Measurements from ENCODE around the gene GPC5.
"Not testable (repeated sequence)": the region's sequence is repeated elsewhere in the genome, so short reads cannot be mapped to it uniquely, and the experiment has no call there.

The GPC5 gene

DNA sequence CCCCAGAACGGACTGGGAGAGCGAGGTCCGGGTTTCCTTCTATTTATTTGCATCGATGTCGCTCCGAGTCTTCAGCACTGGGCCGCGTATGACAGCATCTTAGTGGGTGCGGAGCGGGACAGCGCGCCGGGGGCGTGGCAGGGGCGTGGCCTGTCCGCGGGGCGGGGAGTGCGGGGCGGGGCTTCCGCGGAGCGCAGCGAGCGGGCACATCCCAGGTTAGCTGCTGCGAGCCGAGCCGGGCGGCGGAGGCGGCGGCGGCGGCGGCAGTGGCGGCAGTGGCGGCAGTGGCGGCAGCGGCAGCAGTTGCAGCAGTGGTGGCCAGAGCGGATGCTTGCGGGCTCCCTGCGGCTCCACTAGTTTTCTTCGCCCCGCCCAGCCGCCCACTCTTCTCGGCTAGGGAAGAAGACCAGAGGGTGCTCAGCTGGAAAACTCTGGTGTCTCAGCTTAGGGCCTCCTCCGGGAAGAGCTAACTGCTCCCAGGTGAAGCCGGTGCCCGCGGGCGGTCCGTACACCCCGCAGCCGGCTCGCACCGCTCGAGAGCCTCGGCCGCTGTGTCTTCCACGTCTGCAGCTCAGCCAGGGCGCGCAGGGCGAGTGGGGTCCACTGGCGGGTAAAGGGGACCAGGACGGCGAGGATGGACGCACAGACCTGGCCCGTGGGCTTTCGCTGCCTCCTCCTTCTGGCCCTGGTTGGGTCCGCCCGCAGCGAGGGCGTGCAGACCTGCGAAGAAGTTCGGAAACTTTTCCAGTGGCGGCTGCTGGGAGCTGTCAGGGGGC, at the start of gene GPC5:
GPC5 (plus strand) TSS at position 209 of the 776 bp plus-strand sequence.
- DNase-seq (ENCODE audit: low read depth) = peak; percentile 9

DNA sequence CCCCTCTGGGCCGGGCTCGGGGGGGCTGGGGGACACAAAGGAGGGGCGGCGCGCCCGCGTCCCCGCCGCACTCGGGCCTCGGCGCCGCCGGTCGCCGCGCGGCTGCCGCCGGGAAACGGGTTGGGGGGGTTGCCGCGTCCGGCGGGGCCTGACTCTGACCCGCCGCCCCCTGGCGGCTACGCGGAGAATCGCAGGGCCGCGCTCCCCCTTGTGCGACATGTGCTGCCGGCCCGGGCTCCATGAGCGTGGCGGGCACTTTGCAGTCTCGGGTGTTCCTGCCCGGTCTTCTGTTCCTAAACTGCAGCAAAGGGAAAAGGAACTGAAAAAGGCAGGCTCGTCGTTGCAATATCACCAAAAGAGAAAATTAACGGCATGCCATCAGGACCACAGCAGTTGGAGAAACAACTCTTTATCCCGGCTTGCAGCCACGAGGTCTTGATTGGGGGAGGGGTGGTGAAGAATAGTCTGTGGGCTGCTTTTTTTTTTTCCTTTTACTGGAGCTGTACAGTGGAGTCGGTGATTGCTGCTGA, 49.5 kb upstream of the GPC5 start:
- peak; percentile 32 for DNase-seq (ENCODE audit: low read depth)

DNA sequence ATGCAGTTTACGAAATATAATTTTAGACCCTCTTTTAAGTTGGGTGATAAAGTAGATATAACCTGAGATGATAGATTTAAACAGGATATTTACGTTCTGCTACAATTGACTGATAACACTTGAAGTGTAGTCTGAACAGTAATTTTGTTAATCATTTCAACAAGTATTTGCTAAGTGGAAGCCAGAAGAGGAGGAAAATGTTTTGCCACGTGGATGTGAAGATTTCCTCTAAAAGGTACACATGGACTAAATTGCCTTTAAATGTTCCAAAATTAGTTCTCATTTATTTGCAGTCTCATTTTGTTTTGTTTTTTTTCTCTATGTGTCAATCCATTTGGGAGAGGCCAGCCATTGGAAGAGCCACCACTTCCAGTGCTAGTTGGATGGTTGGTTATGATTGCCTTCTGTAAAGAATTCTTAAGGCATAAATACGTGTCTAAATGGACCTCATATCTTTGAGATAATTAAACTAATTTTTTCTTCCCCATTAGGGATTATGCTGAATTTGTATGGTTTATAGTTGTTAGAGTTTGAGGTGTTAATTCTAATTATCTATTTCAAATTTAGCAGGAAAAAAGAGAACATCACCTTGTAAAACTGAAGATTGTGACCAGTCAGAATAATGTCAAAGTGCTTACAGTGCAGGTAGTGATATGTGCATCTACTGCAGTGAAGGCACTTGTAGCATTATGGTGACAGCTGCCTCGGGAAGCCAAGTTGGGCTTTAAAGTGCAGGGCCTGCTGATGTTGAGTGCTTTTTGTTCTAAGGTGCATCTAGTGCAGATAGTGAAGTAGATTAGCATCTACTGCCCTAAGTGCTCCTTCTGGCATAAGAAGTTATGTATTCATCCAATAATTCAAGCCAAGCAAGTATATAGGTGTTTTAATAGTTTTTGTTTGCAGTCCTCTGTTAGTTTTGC, 48.2 kb upstream of the GPC5 start:
- DNase-seq (ENCODE audit: low read depth) = no peak

DNA sequence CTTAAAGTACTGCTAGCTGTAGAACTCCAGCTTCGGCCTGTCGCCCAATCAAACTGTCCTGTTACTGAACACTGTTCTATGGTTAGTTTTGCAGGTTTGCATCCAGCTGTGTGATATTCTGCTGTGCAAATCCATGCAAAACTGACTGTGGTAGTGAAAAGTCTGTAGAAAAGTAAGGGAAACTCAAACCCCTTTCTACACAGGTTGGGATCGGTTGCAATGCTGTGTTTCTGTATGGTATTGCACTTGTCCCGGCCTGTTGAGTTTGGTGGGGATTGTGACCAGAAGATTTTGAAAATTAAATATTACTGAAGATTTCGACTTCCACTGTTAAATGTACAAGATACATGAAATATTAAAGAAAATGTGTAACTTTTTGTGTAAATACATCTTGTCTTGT, 47.3 kb upstream of the GPC5 start:
- no peak for DNase-seq (ENCODE audit: low read depth)

DNA sequence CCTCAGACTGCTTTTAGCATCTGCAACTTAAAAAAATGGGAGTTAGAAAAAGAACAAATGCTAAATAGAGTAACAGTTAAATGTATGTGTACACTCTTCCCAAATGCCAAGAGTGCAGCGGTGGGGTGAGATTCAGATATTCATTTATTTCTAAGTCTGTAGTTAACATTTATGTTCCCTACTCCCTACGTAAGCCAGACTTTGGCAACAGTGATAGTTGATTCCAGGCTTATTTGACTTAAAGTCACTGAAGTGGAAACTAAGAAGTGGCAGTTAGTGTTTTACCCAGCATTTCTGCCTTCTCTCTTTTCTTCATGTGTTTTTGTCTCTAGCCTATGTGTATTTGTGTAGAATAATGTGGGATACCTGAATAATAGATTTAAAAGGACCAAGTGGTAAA, 46.4 kb upstream of the GPC5 start:
- DNase-seq (ENCODE audit: low read depth) = no peak

DNA sequence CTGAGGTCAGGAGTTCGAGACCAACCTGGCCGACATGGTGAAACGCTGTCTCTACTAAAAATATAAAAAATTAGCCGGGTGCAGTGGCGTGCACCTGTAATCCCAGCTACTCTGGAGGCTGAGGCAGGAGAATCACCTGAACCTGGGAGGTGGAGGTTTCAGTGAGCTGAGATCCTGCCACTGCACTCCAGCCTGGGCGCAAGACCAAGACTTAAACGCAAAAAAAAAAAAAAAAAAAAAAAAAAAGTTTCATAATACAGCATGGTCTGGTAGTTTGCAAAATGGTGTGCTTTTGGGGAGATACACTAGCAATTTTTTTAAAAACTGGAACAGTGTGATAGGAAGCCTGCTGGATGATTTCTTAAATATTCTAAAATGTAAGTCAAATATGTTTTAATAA, 45.5 kb upstream of the GPC5 start:
- not testable (repeated sequence) for DNase-seq (ENCODE audit: low read depth)

DNA sequence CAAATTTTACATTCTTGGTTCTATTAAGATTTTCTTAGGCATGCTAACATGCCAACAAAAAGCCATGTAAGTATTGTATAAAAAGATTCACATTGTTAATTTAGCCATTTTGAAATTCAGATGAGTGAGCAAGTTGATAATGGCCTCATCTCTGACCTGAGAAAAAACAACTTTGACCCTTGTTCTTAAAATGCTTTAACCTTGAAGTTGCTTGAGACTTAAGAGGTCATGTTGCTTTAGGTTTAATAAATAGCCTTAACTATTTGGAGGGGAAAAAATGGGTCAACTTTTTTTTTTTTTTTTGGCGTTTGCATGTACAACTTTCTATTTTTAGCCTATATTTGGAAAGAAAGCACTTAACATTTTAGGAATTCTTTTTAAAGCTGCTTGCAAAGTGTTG, 44.9 kb upstream of the GPC5 start:
- DNase-seq (ENCODE audit: low read depth) = no peak

DNA sequence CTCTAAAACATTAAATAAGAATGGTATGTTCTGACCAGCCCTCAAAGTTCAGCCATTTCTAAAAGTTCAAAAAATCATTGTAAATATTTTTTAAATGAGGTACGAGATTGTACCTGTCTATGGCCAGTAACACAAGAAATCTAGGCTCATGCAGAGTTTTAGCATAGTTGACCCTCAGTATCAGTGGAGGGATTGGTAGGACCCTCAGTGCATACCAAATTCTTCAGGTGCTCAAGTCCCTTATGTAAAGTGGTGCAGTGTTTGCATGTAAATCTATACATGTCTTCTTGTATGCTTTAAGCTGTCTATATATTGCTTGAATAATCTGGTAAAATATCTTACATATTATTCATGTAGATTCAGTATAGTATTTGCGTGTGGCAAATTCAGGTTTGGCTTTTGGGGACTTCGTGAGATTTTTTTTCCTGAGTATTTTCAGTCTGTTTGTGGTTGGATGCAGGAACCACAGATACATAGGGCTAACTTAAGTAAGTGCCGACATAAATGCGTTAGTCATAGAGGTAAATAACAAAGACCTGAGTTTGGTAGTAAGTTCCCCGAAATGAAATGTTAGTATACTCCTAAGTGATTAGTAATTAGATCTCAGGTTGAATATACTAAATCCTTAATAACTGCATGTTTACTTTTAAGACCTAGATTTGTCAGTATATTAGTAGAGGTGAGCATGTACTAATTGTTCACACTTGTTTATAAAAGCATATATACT, 43.2 kb upstream of the GPC5 start:
- no peak for DNase-seq (ENCODE audit: low read depth)

DNA sequence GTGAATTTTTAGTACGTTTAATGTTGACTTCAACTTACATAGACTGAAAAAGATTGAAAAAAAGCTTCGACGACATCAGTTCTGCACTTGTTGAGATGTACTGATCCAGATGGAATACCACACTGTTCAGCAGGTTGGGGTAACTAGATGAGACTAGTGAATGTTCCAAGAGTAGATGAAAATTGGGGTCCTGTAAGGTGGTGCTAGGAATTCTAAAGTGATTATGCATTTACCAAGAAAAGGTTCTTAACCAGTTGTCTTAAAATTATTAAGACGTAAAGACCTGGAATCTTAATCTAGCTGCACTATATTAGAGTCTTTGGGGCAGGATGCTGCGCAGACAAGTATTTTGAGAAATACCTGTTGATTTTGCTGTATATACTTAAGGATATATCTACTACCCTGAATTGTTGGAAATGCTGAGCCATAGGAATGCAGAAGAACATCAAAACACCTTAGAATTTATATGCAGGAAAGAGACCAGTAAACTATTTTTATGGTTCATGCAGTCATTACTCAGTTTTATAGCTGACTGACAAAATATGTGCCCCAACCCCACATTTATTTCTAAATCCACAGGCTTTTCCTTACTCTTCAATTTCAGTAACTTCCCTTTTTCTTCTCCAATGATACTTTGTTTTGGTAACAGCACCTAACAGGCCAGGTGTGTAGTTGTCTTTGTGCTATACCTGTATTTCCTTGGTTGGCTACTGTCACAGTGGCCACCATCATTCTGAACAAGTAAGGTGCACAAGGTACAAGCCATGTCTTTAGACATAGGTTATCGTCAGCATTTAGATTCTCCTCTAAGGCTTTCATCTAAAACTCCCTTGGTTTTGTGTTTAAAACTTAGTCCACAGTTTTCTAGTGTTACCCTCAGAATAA, 42.4 kb upstream of the GPC5 start:
- no peak for DNase-seq (ENCODE audit: low read depth)

DNA sequence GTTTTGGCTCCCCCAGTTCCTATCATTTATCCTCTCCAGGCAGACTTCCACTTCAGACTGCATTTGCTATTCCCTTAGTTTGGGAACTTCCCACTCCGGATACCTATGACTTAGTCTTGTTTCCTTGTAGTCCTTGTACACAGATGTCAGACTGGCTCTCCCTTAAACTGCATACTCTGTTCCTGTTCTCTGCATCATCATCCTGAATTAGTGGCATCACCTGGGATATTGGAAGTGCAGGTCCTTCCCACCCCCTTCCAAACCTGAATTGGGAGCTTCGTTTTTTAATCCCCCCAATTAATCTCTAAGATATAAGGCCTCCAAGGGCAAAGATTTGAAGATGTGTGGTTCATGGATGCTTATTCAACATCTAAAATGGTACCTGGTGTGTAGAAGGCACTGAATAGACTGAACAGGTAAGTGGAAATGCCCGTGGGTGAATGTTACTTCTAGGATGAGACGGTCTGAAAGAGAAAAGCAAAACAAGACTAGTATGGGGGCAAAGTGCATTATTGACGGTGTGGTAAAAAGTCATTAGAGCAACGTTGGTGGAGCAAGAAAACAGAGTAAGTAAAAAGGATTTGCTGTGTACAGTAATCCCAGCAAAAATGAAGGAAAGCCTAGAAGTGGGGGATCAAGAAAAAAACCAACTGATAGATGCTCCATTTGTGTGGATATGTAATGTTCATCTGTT, 41.4 kb upstream of the GPC5 start:
- no peak for DNase-seq (ENCODE audit: low read depth)

DNA sequence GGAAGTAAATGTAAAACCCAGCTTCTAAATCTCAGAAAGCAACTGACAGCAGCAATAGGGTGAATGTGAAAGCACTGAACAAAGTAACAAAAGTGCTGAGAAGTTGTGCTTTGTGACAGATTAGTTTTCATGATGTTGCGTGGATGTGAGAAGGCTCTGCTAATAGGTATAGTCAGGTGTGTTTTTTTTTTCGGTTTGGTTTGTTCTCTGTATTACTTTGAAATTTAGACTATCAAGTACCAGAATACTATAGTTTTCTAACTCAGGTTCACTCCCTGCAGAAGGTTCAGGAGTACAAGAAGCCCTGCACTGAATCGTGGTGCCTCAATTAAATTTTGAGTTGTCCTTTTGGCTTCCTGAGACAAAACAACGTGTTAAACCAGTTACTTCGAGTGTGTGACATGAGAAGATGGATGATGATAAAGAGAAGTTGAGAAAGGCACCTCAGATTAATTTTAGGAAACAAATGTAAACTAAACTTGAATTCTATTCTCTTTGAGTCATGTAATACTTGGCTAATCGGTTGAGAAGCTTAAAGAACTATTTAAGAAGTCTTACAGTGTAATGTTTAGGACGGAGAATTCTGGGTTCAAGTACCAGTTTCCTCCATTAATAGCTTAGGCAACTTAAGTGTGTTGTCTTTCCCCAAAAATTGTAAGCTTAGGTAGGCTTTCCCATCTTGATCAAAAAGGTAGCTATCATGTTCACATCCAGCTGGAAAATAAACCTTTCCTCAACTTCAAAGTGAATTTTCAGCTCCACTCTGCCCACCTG, 40.6 kb upstream of the GPC5 start:
- no peak for DNase-seq (ENCODE audit: low read depth)

DNA sequence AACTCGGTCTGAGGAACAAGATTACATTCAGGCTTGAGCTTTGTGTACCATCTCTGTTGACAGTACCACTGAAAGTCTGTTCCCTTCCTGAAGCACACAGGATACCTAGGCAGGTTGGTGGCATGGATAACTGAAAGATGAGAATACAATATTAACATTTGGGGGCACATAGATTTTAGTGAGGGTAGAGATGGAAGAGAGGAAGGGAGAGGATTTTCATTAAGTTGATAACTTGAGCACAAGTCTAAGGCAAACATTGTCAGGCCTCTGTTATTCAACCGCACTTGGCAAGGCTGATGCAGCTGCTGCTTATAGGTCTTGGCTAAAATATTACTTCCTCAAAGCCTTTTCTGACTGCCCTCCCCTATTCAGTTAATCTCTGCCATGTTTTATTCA, 40.0 kb upstream of the GPC5 start:
- no peak for DNase-seq (ENCODE audit: low read depth)

DNA sequence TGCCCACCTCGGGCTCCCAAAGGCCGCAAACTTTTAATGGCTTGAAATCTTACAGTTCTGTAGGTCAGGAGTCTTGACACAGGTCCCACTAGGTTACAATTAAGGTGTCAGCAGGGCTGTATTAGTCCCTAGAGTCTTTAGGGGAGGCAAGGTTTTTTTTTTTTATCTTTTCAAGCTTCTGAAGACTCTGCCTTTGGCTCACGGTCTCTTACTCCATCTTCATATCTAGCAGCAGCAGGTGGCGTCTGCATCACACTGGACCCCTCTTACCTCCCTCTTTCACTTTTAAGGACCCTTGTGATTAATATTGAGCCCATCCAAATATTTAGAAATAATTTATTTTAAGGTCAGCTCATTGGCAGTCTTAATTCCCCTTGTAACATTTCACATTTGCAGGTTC, 39.3 kb upstream of the GPC5 start:
- no peak for DNase-seq (ENCODE audit: low read depth)

DNA sequence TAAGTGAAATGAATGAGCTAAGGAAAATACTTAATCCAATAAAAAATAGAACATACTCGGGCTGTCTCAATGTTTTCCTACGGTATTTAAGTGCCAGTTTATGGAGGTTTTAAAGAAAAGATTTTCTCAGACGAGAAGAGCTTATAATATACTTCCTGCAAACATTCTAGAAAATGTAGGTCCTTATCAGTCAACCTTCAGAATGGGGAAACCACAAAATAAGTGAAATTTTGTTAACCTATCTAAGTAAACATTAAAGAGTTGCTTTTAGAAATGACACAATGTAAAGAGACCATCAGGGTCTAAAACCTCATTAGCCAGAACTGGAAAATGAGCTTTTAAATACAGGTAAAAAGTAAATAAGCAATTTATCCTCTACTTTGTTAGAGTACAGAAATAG, 38.8 kb upstream of the GPC5 start:
- no peak for DNase-seq (ENCODE audit: low read depth)

DNA sequence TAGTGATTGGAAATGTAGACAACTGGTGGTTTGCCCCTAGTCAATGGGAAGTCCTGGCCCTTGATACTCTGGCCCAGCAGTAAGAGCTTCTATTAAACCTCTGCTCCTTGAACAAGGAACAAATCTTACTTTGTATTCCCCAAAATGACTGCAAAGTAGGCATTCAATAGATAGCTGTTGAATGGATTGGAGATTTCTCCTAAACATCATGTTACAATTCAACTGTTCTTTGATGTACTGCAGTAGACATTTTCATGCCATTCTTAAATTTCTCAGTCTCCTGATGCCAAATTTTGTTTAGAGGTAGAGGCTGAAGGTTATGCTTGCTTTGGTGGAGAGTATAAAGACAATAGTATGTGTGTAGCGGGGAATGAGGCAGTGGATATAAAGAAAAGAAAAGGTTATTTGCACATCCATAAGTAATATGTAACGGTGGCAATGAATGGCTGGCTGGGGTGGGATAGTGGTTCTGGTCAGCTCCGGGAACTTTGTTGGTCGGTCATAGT, 38.1 kb upstream of the GPC5 start:
- no peak for DNase-seq (ENCODE audit: low read depth)

DNA sequence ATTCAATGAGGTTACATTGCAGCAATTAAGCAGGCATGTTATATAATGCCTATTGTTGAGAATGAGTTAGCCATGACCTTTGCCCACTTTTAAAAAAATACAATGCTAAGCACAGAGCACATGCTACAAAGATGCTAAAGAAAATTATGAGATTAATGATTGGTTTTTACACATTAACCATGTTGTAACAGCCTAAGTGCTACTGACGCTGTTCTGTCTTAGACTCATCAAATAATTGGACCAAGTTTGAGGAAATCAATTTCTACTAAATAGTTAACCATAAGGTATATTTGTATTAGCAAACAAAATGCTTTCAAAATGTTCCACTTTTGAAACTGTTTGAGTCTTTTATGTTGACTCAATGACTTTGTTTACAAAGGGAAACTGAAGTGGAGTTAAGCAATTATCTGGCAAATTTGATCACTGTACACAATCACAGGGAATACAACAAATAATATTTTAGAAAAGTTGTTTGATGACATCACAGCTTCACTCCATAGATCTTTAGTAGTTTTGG, 36.6 kb upstream of the GPC5 start:
- no peak for DNase-seq (ENCODE audit: low read depth)

DNA sequence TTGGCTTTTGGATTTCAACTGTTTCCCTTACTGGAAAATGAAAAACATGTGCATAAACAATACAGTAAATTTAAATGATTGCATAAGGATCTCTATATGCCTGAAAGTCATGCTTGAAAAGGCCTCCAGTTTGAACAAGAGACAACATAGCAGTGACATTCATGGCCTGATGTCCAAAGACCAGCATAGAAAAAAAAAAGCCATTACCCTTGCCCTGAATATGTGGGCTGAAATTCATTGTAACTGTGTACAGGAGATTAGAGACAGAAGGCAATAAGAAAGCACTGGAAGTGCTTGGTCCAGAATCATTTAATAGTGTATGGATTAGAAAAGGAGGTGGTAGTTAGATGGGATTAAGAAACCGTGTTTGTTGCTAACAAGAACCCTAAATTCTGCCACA, 35.5 kb upstream of the GPC5 start:
- no peak for DNase-seq (ENCODE audit: low read depth)

DNA sequence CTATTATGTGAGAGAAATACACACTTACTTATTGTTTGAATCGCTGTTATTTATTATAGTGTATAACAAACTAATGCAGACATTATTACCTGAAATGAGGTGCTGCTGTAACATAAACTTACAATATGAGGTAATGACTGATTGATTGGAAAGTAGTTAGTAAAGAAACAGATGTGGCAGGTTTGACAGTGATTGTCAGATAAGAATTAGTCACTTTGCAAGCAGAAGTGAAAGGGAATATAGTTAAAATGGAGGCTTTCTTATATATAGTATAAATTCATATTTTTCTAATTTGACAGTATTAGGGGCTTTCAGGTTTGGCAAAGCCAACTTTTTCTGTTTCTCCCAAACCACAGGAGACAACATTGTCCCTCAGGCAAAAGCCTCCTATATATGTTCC, 30.3 kb upstream of the GPC5 start:
- no peak for DNase-seq (ENCODE audit: low read depth)

DNA sequence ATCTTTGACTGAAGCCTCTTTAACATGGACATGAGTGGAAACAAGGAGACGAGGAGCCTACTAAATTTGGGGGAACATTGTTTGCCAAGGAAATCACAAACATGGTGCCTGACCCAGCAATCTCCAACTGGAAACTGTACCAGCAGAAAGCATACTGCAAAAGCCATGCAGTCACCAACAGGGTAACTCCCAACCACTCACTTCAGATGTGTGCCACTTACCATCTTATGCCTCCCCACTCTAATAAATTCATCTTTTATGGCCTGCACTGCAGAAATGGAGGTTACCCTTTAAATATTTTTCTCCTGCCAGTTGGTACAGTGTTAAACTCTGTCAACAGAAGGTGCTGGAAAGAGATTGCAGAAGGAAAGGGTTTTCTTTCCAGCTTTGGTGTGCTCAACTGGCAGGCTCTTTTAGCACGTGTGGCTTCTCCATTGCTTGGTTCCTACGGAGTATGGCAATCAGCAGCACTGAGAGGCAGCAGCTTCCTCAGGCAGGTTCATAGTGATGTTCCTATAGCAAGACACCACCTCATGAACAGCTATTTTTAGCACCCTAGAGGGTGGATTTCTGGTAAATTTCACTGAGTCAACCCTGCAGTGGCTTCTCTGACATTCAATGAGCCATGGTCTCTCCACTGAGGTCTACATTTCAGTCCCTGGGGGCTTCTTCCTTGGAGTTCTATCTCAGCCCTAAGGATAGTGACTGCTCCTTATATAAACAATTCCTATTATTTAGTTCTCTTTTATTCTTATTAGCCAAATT, 29.6 kb upstream of the GPC5 start:
- no peak for DNase-seq (ENCODE audit: low read depth)

All from HS-5 (cell line).